GM12801 (cell line): Measurements from ENCODE around the gene RBM44.

Experiments used
- TF ChIP-seq, protein P1 (sequence below): IDR thresholded peaks from one replicate; pipeline ENCODE4 v1.5.1; 2011; ENCODE audit warnings: control low read depth; ENCODE audit not compliant: insufficient read length; ENCODE audit errors: extremely low read depth

Gene RBM44

DNA sequence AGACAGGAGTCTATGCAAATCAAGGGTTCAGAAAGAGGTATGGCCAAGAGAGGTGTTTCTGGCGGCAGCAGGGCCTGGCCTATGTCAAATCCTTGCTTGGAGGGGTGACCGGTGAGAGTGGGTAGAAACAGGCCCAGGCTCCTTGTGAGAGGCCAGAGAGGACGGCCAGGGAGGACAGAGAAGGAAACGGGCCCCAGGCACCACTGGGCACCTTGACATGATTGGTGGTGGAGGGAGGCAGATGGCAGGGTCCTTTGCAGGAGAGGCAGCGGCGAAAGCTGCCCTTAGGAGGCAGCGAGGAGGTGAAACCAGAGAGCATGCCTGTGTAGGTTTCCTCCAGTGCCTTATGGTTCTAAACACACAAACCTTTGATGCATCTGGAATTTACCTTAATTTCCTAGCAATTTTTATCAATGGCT is 67.1 kb downstream of the RBM44 start:
- TF ChIP-seq, protein P1, sequence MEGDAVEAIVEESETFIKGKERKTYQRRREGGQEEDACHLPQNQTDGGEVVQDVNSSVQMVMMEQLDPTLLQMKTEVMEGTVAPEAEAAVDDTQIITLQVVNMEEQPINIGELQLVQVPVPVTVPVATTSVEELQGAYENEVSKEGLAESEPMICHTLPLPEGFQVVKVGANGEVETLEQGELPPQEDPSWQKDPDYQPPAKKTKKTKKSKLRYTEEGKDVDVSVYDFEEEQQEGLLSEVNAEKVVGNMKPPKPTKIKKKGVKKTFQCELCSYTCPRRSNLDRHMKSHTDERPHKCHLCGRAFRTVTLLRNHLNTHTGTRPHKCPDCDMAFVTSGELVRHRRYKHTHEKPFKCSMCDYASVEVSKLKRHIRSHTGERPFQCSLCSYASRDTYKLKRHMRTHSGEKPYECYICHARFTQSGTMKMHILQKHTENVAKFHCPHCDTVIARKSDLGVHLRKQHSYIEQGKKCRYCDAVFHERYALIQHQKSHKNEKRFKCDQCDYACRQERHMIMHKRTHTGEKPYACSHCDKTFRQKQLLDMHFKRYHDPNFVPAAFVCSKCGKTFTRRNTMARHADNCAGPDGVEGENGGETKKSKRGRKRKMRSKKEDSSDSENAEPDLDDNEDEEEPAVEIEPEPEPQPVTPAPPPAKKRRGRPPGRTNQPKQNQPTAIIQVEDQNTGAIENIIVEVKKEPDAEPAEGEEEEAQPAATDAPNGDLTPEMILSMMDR = no peak

DNA sequence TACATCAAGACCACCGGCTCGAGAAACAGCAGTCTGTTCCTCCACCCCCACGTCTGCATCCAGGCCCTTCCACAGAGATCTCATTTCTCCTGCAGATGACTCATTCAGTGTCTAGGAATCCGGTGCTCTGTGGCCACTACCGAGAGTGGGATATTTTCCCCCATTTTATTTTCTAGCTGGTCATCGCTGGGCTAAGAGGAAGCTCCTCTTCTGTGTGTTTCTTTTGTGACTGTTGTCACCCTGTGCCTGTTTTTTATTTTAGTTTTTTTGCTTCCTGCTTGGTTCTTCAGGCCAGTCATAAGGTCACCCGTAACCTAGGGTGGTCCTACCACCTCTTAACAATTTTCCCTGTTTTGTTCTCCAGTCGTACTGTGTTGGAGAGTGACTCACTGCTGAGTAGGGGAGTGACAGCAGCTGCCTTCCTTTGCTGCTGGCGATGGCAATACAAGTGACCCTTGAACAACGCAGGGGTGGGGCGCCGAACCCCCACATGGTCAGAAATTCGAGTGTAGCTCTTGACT is 67.6 kb downstream of the RBM44 start:
- TF ChIP-seq, protein P1 = no peak

- TF ChIP-seq, protein P1 = no peak
These were observed 68.9 kb downstream of the RBM44 start for GRCh38 chr2:237867465-237867864.

- TF ChIP-seq, protein P1 = no peak
These were observed 70.2 kb downstream of the RBM44 start for GRCh38 chr2:237868631-237869342.

- TF ChIP-seq, protein P1 = no peak
These were observed 70.9 kb downstream of the RBM44 start for GRCh38 chr2:237869343-237870102.

GRCh38 chr2:237870126-237870525 is 71.5 kb downstream of the RBM44 start:
- TF ChIP-seq, protein P1 = no peak
